GM12878 (cell line): ENCODE data around the gene U2AF1.
"Not testable (repeated sequence)": the region's sequence is repeated elsewhere in the genome, so short reads cannot be mapped to it uniquely, and the experiment has no call there.

Experiments
- CBX3 ChIP-seq: fragments of 200-600 bp; sonication (generic); IDR thresholded peaks from 2 replicates; pipeline ENCODE4 v1.6.1; 2016; ENCODE audit warnings: low read depth, borderline replicate concordance
- CTCF ChIP-seq, 3 experiments: IDR thresholded peaks in 2 of 3; conservative IDR thresholded peaks in 1 of 3; 2 replicates each; pipeline ENCODE4 v1.5.1; 2011; ENCODE audit warnings: low read depth in 3 of 3, low read length in 3 of 3, mild to moderate bottlenecking in 3 of 3, control low read depth in 2 of 3, moderate library complexity in 2 of 3, inconsistent platforms in 1 of 3, mixed read lengths in 1 of 3; ENCODE audit not compliant: control insufficient read depth in 2 of 3, insufficient read depth in 1 of 3; ENCODE audit errors: extremely low read depth in 1 of 3
- HDGF ChIP-seq: fragments of 450-650 bp; IDR thresholded peaks from 2 replicates; pipeline ENCODE4 v1.6.1; 2016; ENCODE audit warnings: antibody characterized with exemption
- LARP7 ChIP-seq: fragments of 450-650 bp; IDR thresholded peaks from 2 replicates; pipeline ENCODE4 v1.6.1; 2017; ENCODE audit warnings: mild to moderate bottlenecking
- POLR2AphosphoS5 ChIP-seq: IDR thresholded peaks from 2 replicates; pipeline ENCODE4 v1.6.1; 2011; ENCODE audit warnings: mild to moderate bottlenecking, low read length, inconsistent platforms
- REST ChIP-seq: IDR thresholded peaks from 2 replicates; pipeline ENCODE4 v1.6.1; 2012; ENCODE audit warnings: mild to moderate bottlenecking, low read depth, low read length
- TF ChIP-seq, protein P1 (sequence below): IDR thresholded peaks from 2 replicates; pipeline ENCODE4 v1.6.1; 2012; ENCODE audit warnings: low read depth, low read length, improper control_type of control experiment

DNA sequence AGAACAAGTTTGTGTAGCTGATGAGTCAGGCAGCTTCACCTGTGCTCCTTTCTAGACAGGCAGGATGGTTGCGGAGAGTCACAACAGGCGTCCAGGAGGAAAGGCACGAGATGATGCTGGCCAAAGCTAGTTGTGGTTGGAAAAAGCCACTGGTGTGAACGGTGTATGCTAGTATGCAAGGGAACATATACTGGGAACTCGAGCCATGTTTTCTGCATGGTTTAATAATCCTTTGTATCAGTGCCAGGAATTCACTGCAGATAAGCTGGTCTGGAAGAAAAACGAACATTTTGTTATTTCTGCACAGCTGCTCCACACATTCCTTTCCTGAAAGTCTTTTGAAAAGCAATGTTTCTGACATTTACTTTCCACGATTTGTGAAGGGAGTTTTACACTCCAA lies 22.7 kb upstream of the U2AF1 start:
- not testable (repeated sequence) for TF ChIP-seq REST; CBX3; HDGF; CTCF (IDR thresholded peaks at IDR 0.05 in 2 of 3, conservative IDR thresholded peaks at IDR 0.05 in 1 of 3; ENCODE audit: control insufficient read depth in 2 of 3, extremely low read depth in 1 of 3, insufficient read depth in 1 of 3, low read depth in 3 of 3, low read length in 3 of 3); POLR2AphosphoS5; LARP7
- TF ChIP-seq, protein P1, sequence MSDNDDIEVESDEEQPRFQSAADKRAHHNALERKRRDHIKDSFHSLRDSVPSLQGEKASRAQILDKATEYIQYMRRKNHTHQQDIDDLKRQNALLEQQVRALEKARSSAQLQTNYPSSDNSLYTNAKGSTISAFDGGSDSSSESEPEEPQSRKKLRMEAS = not testable (repeated sequence)
